WERI-Rb-1 (cell line): Measurements from ENCODE around the gene ADGRL2.

Experiments used
- DNase-seq: peaks from one replicate; pipeline ENCODE4 v3.0.0-alpha.2; 2020
- H3K27ac ChIP-seq: fragments of 250-450 bp; sonication (Bioruptor Pico); 2 replicates; pipeline ENCODE4 v1.5.1; 2020; ENCODE audit warnings: mild to moderate bottlenecking, moderate library complexity
- H3K27me3 ChIP-seq: fragments of 250-450 bp; sonication (Bioruptor Pico); 2 replicates; pipeline ENCODE4 v1.5.1; 2021; ENCODE audit warnings: mild to moderate bottlenecking, low read depth, moderate library complexity; ENCODE audit not compliant: insufficient read depth, severe bottlenecking
- H3K36me3 ChIP-seq: fragments of 250-450 bp; sonication (Bioruptor Pico); 2 replicates; pipeline ENCODE4 v1.5.1; 2020; ENCODE audit warnings: mild to moderate bottlenecking, moderate library complexity
- H3K4me3 ChIP-seq: 2 replicates; pipeline ENCODE4 v1.5.1; 2011; ENCODE audit warnings: low read depth, mild to moderate bottlenecking, control low read depth, low read length
- H3K9me3 ChIP-seq: fragments of 250-450 bp; sonication (Bioruptor Pico); 2 replicates; pipeline ENCODE4 v1.5.1; 2021; ENCODE audit warnings: mild to moderate bottlenecking, moderate library complexity; ENCODE audit not compliant: severe bottlenecking
- CTCF ChIP-seq: IDR thresholded peaks from 2 replicates; pipeline ENCODE4 v1.5.1; 2011; ENCODE audit warnings: low read depth, mild to moderate bottlenecking, control low read depth, inconsistent platforms, low read length

The ADGRL2 gene

GRCh38 chr1:81873946-81874345 lies 73.2 kb downstream of the ADGRL2 start:
- DNase-seq, result no peak
- no peak for TF ChIP-seq CTCF
- H3K27me3 ChIP-seq, result no peaks in the 10 kb centered on the region
- H3K36me3 ChIP-seq, result no peaks in the 10 kb centered on the region; the same call in none of the 2 replicates
- no peak overlapping the region for H3K4me3 ChIP-seq
- no peak overlapping the region for H3K27ac ChIP-seq
- H3K9me3 ChIP-seq, result no peaks in the 10 kb centered on the region

- Histone ChIP-seq H3K4me3 (no peak overlapping the region), H3K27ac (no peak overlapping the region), H3K27me3 (no peaks in the 10 kb centered on the region), H3K9me3 (no peaks in the 10 kb centered on the region), H3K36me3 (no peaks in the 10 kb centered on the region; the same call in none of the 2 replicates)
- no peak for TF ChIP-seq CTCF
- DNase-seq, result no peak
Observed at GRCh38 chr1:81874461-81874860, 73.7 kb downstream of the ADGRL2 start.

- H3K36me3 ChIP-seq, result no peaks in the 10 kb centered on the region; the same call in none of the 2 replicates
- H3K27me3 ChIP-seq, result no peaks in the 10 kb centered on the region
- no peaks in the 10 kb centered on the region for H3K9me3 ChIP-seq
- no peak overlapping the region for H3K27ac ChIP-seq
- no peak for TF ChIP-seq CTCF
- no peak for DNase-seq
- H3K4me3 ChIP-seq, result no peak overlapping the region
Observed at GRCh38 chr1:81874940-81875339, 74.2 kb downstream of the ADGRL2 start.

GRCh38 chr1:81876901-81877733 lies 76.4 kb downstream of the ADGRL2 start:
- DNase-seq, result no peak
- no peak overlapping the region for H3K4me3 ChIP-seq
- no peak for TF ChIP-seq CTCF
- no peaks in the 10 kb centered on the region; the same call in 1 of the 2 replicates for H3K36me3 ChIP-seq
- H3K27ac ChIP-seq, result no peak overlapping the region
- no peaks in the 10 kb centered on the region for H3K9me3 ChIP-seq
- H3K27me3 ChIP-seq, result no peaks in the 10 kb centered on the region

GRCh38 chr1:81877940-81878339 lies 77.2 kb downstream of the ADGRL2 start:
- TF ChIP-seq CTCF, result no peak
- Histone ChIP-seq H3K9me3 (no peaks in the 10 kb centered on the region), H3K27ac (no peak overlapping the region), H3K27me3 (no peaks in the 10 kb centered on the region), H3K36me3 (no peaks in the 10 kb centered on the region; the same call in 1 of the 2 replicates), H3K4me3 (no peak overlapping the region)
- no peak for DNase-seq
